ES-I3 (cell line): Measurements from ENCODE around the gene BORA.

Source experiments
- H3K36me3 ChIP-seq: 2 replicates; pipeline ENCODE4 v1.6.1; 2013; ENCODE audit warnings: mild to moderate bottlenecking, low read length, control low read depth, moderate library complexity; ENCODE audit not compliant: insufficient read depth
- H3K4me1 ChIP-seq: 2 replicates; pipeline ENCODE4 v1.6.1; 2013; ENCODE audit warnings: mild to moderate bottlenecking, control low read depth, low read length; ENCODE audit not compliant: insufficient read depth
- H3K9ac ChIP-seq: 2 replicates; pipeline ENCODE4 v1.6.1; 2013; ENCODE audit warnings: low read depth, mild to moderate bottlenecking, low read length, moderate library complexity
- H3K9me3 ChIP-seq: 2 replicates; pipeline ENCODE4 v1.6.1; 2013; ENCODE audit warnings: mild to moderate bottlenecking, low read length, moderate library complexity; ENCODE audit not compliant: control insufficient read depth, insufficient read depth

The BORA gene

DNA sequence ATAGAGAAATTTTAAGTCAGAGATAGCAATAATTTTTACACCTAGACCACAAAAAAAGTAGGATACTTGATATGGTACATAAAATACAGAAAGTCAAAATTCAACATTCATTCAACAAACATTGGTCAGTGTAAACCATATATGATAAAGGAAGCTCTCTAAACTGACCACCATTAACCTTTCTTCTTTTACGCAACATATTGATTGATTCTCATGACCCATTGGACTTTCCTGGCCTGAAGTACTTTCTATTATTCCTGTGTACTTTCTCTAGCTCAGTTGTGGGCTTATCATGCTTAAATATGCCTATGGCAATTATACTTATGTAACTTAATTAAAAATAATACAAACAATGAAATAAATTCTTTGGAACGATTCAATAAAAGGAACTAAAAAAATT lies 64.9 kb downstream of the BORA start:
- Histone ChIP-seq H3K9me3 (no peaks in the 10 kb centered on the region), H3K9ac (no peak overlapping the region), H3K36me3 (0 out of 2 replicates have a peak, but pooled peaks cover 4% of the 10 kb centered on the region), H3K4me1 (no peaks in the 10 kb centered on the region)

- no peaks in the 10 kb centered on the region for H3K4me1 ChIP-seq
- no peaks in the 10 kb centered on the region for H3K36me3 ChIP-seq
- no peaks in the 10 kb centered on the region for H3K9me3 ChIP-seq
- H3K9ac ChIP-seq = no peak overlapping the region
Observed at GRCh38 chr13:72798817-72799216, 71.1 kb downstream of the BORA start.

- no peak overlapping the region for H3K9ac ChIP-seq
- no peaks in the 10 kb centered on the region for H3K9me3 ChIP-seq
- H3K4me1 ChIP-seq = no peaks in the 10 kb centered on the region
- H3K36me3 ChIP-seq = no peaks in the 10 kb centered on the region
Observed at GRCh38 chr13:72804301-72804700, 76.6 kb downstream of the BORA start.
